H1 (cell line): ENCODE measurements around the gene SRGAP3.

Experiments used
- CHD1 ChIP-seq: IDR thresholded peaks from 2 replicates; pipeline ENCODE4 v1.6.1; 2012; ENCODE audit warnings: low read depth, low read length, improper control_type of control experiment
- EP300 ChIP-seq, 2 experiments: IDR thresholded peaks; 1 replicate in 1 of 2; 2 replicates in 1 of 2; pipeline ENCODE4 v1.6.1; 2011 to 2012; ENCODE audit warnings: low read depth in 2 of 2, low read length in 2 of 2, mild to moderate bottlenecking in 2 of 2, borderline replicate concordance in 1 of 2, inconsistent platforms in 1 of 2, moderate library complexity in 1 of 2
- MAX ChIP-seq: IDR thresholded peaks from 2 replicates; pipeline ENCODE4 v1.6.1; 2012; ENCODE audit warnings: inconsistent platforms
- NRF1 ChIP-seq: IDR thresholded peaks from 2 replicates; pipeline ENCODE4 v1.6.1; 2011; ENCODE audit warnings: mild to moderate bottlenecking, low read depth, low read length, improper control_type of control experiment
- POLR2A ChIP-seq, 2 experiments: IDR thresholded peaks; 1 replicate in 1 of 2; 2 replicates in 1 of 2; pipeline ENCODE4 v1.6.1; 2011; ENCODE audit warnings: low read depth in 2 of 2, low read length in 2 of 2, mild to moderate bottlenecking in 2 of 2; ENCODE audit errors: control extremely low read depth in 1 of 2
- RAD21 ChIP-seq, 2 experiments: IDR thresholded peaks in 1 of 2; conservative IDR thresholded peaks in 1 of 2; 2 replicates each; pipeline ENCODE4 v1.6.1; 2011; ENCODE audit warnings: low read depth in 2 of 2, low read length in 2 of 2, improper control_type of control experiment in 1 of 2, inconsistent platforms in 1 of 2, mild to moderate bottlenecking in 1 of 2, moderate library complexity in 1 of 2
- SRF ChIP-seq: IDR thresholded peaks from 2 replicates; pipeline ENCODE4 v1.6.1; 2011; ENCODE audit warnings: mild to moderate bottlenecking, low read depth, low read length, moderate library complexity
- TAF1 ChIP-seq: IDR thresholded peaks from 2 replicates; pipeline ENCODE4 v1.6.1; 2011; ENCODE audit warnings: mild to moderate bottlenecking, low read depth, low read length
- TF ChIP-seq, protein P1 (sequence below), 3 experiments: IDR thresholded peaks; 1 replicate in 2 of 3; 2 replicates in 1 of 3; pipeline versions ENCODE4 v1.5.1 to v1.6.1; 2011; ENCODE audit warnings: low read length in 3 of 3, mild to moderate bottlenecking in 3 of 3, inconsistent platforms in 2 of 3, low read depth in 1 of 3, moderate library complexity in 1 of 3; ENCODE audit not compliant: insufficient read depth in 1 of 3; ENCODE audit errors: control extremely low read depth in 1 of 3

- TF ChIP-seq POLR2A (IDR thresholded peaks at IDR 0.05; ENCODE audit: control extremely low read depth in 1 of 2, low read depth in 2 of 2, low read length in 2 of 2): no peak
- no peak for TF ChIP-seq SRF
- TF ChIP-seq RAD21 (IDR thresholded peaks at IDR 0.05 in 1 of 2, conservative IDR thresholded peaks at IDR 0.05 in 1 of 2; ENCODE audit: low read depth in 2 of 2, low read length in 2 of 2): no peak
- no peak for TF ChIP-seq CHD1
- TF ChIP-seq, protein P1, sequence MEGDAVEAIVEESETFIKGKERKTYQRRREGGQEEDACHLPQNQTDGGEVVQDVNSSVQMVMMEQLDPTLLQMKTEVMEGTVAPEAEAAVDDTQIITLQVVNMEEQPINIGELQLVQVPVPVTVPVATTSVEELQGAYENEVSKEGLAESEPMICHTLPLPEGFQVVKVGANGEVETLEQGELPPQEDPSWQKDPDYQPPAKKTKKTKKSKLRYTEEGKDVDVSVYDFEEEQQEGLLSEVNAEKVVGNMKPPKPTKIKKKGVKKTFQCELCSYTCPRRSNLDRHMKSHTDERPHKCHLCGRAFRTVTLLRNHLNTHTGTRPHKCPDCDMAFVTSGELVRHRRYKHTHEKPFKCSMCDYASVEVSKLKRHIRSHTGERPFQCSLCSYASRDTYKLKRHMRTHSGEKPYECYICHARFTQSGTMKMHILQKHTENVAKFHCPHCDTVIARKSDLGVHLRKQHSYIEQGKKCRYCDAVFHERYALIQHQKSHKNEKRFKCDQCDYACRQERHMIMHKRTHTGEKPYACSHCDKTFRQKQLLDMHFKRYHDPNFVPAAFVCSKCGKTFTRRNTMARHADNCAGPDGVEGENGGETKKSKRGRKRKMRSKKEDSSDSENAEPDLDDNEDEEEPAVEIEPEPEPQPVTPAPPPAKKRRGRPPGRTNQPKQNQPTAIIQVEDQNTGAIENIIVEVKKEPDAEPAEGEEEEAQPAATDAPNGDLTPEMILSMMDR (IDR thresholded peaks at IDR 0.05; ENCODE audit: control extremely low read depth in 1 of 3, insufficient read depth in 1 of 3, low read depth in 1 of 3, low read length in 3 of 3): no peak
- no peak for TF ChIP-seq EP300 (IDR thresholded peaks at IDR 0.05; ENCODE audit: borderline replicate concordance in 1 of 2, low read depth in 2 of 2, low read length in 2 of 2)
- no peak for TF ChIP-seq NRF1
- no peak for TF ChIP-seq MAX
- TF ChIP-seq TAF1: no peak
Observed at GRCh38 chr3:9231006-9231405, 18.4 kb downstream of the SRGAP3 start.
